HepG2 (cell line): Measurements from ENCODE around the gene NOL12. TPM values are rescaled to one million over a fixed set of nuclear protein-coding genes. Genes with fewer than 3 reads are reported as not detected.
A peak's percentile ranks its signal among the peaks of the same experiment; 100 is the strongest.

Experiments used
- ATF7 ChIP-seq, 2 experiments: fragments of 450-650 bp in 1 of 2; sonication (generic) in 1 of 2; formaldehyde crosslinking in 1 of 2; IDR thresholded peaks; 2 replicates each; pipeline versions ENCODE4 v1.4.0 to v1.6.1; 2016 to 2020; ENCODE audit warnings: antibody characterized with exemption in 1 of 2, mild to moderate bottlenecking in 1 of 2, missing genetic modification reagents in 1 of 2
- HNF4A ChIP-seq: sonication (generic); formaldehyde crosslinking; IDR thresholded peaks from 2 replicates; pipeline ENCODE4 v1.4.0; 2020; ENCODE audit warnings: missing genetic modification reagents
- IKZF1 ChIP-seq: fragments of 450-650 bp; IDR thresholded peaks from 2 replicates; pipeline ENCODE4 v1.7.1; 2016
- KDM2A ChIP-seq: sonication (generic); formaldehyde crosslinking; IDR thresholded peaks from 2 replicates; pipeline ENCODE4 v1.4.0; 2020; ENCODE audit warnings: low read depth, missing genetic modification reagents, borderline replicate concordance
- NCOA5 ChIP-seq: sonication (generic); formaldehyde crosslinking; IDR thresholded peaks from 2 replicates; pipeline ENCODE4 v1.4.0; 2020; ENCODE audit warnings: missing genetic modification reagents
- PHF21A ChIP-seq: sonication (generic); formaldehyde crosslinking; IDR thresholded peaks from 2 replicates; pipeline ENCODE4 v1.5.0; 2020; ENCODE audit warnings: mild to moderate bottlenecking, missing genetic modification reagents
- PITX1 ChIP-seq: sonication (generic); formaldehyde crosslinking; IDR thresholded peaks from 2 replicates; pipeline ENCODE4 v1.5.1; 2020; ENCODE audit warnings: mild to moderate bottlenecking, missing genetic modification reagents
- SCMH1 ChIP-seq: sonication (generic); formaldehyde crosslinking; IDR thresholded peaks from 2 replicates; pipeline ENCODE4 v1.9.0; 2021; ENCODE audit warnings: missing genetic modification reagents, mild to moderate bottlenecking, borderline replicate concordance
- SKI ChIP-seq: fragments of 450-650 bp; IDR thresholded peaks from one replicate; pipeline ENCODE4 v1.6.1; 2018; ENCODE audit warnings: mild to moderate bottlenecking; ENCODE audit not compliant: partially characterized antibody
- ZNF160 ChIP-seq: sonication (generic); formaldehyde crosslinking; IDR thresholded peaks from 2 replicates; pipeline ENCODE4 v1.8.0; 2022; ENCODE audit warnings: mild to moderate bottlenecking, inconsistent platforms, missing genetic modification reagents
- ZNF501 ChIP-seq: sonication (generic); formaldehyde crosslinking; IDR thresholded peaks from 2 replicates; pipeline ENCODE4 v1.5.1; 2020; ENCODE audit warnings: mild to moderate bottlenecking, moderate library complexity, missing genetic modification reagents
- ZNF660 ChIP-seq: sonication (generic); formaldehyde crosslinking; IDR thresholded peaks from 2 replicates; pipeline ENCODE4 v1.5.1; 2020; ENCODE audit warnings: mild to moderate bottlenecking, low read depth, missing genetic modification reagents, borderline replicate concordance
- ZNF788 ChIP-seq: sonication (generic); formaldehyde crosslinking; IDR thresholded peaks from 2 replicates; pipeline ENCODE4 v1.5.0; 2020; ENCODE audit warnings: mild to moderate bottlenecking, missing genetic modification reagents, borderline replicate concordance
- polyA plus RNA-seq, 8 experiments: library from polyadenylated mRNA; depleted of rRNA in 3 of 8; stranded (reverse) in 7 of 8; unstranded in 1 of 8; fragments of >200 nt; fragmentation: Illumina TruSeq in 4 of 8; extraction: Trizol in 4 of 8; gene quantifications; 2 replicates each; pipeline versions ENCODE4 v1.2.1 to v1.2.3, GENCODE V29; 2011 to 2016; ENCODE audit warnings: low read depth in 4 of 8, missing spikeins in 1 of 8, mixed read lengths in 1 of 8; ENCODE audit not compliant: insufficient read depth in 1 of 8
- total RNA-seq, 5 experiments: library from RNA; depleted of rRNA; stranded (reverse); fragments of >200 nt; fragmentation: Illumina TruSeq; extraction: Trizol; gene quantifications; 2 replicates each; pipeline ENCODE4 v1.2.3, GENCODE V29; 2016; ENCODE audit warnings: low read depth in 1 of 5
- TF ChIP-seq, protein P1 (sequence below): sonication (generic); formaldehyde crosslinking; IDR thresholded peaks from 2 replicates; pipeline ENCODE4 v1.8.0; 2022; ENCODE audit warnings: mild to moderate bottlenecking, missing genetic modification reagents
- TF ChIP-seq, protein P2 (sequence below): sonication (generic); formaldehyde crosslinking; conservative IDR thresholded peaks from 2 replicates; pipeline ENCODE4 v1.4.0; 2020; ENCODE audit warnings: missing genetic modification reagents
- TF ChIP-seq, protein P3 (sequence below): sonication (generic); formaldehyde crosslinking; IDR thresholded peaks from 2 replicates; pipeline ENCODE4 v1.4.0; 2020; ENCODE audit warnings: mild to moderate bottlenecking, missing genetic modification reagents
- TF ChIP-seq, protein P4 (sequence below): sonication (generic); formaldehyde crosslinking; IDR thresholded peaks from 2 replicates; pipeline ENCODE4 v1.4.0; 2020; ENCODE audit warnings: mild to moderate bottlenecking, missing genetic modification reagents
- TF ChIP-seq, protein P5 (sequence below): sonication (generic); formaldehyde crosslinking; IDR thresholded peaks from 2 replicates; pipeline ENCODE4 v1.4.0; 2020; ENCODE audit warnings: missing genetic modification reagents
- TF ChIP-seq, protein P6 (sequence below): sonication (generic); formaldehyde crosslinking; IDR thresholded peaks from 2 replicates; pipeline ENCODE4 v1.4.0; 2020; ENCODE audit warnings: mild to moderate bottlenecking, low read depth, missing genetic modification reagents

Gene NOL12
- total and polyA plus RNA-seq, 2 of the 13 experiments (the other 11 are each of a cell fraction or from before 2014, with no cell fraction given), result 14.3 to 31.4 TPM

DNA sequence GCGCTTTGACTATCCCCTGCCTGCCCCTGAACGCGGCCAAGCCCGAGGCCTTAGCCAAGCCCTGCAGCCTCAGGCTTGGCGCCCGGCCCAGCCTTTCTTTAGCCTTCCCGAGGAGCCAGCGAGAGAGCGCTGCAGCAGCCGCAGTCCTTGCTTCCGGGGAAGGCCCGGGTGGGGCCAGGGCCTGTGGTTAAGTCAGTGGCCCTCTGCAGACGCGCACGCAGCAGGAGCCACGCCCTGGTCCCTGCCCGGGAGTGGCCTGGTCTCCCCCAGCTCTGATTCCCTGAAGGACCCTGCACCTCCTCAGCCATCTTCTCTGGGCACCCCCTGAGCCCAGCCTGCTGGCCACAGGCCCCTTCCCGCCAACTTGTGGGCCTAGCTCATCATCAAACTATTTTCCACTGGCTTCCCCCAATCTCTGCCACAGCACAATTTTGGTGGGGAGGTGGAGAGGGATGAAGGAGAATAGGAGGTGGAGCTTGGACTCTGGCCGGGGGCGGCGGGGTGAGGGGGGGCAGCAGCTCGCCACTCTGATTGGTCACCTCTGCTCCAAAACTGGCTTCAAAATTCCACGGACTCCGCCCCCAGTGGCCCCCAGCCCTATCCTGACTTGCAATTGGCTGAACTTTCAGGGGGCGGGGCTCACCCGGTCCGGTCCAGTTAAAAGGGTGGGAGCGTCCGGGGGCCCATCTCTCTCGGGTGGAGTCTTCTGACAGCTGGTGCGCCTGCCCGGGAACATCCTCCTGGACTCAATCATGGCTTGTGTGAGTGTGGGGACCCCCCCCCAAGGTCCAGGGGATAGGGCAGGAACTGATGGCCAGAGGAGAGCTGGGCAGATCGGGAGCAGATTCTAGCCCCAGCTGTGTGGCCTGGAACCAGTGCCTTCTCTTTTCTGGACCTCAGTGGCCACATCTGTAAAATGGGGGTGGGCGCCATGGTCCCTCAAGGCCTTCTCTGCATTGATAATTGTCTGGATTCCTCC, 10.9 kb upstream of the NOL12 start, which contains the start of gene LGALS1 (continued):
- TF ChIP-seq, protein P1, sequence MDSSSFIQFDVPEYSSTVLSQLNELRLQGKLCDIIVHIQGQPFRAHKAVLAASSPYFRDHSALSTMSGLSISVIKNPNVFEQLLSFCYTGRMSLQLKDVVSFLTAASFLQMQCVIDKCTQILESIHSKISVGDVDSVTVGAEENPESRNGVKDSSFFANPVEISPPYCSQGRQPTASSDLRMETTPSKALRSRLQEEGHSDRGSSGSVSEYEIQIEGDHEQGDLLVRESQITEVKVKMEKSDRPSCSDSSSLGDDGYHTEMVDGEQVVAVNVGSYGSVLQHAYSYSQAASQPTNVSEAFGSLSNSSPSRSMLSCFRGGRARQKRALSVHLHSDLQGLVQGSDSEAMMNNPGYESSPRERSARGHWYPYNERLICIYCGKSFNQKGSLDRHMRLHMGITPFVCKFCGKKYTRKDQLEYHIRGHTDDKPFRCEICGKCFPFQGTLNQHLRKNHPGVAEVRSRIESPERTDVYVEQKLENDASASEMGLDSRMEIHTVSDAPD, result no peak
- no peak for TF ChIP-seq ZNF160 (CRISPR knock-in tag)
- no peak for TF ChIP-seq ATF7 (IDR thresholded peaks at IDR 0.05)
- peak; percentile 51; the same call in 1 of the 2 replicates for TF ChIP-seq ATF7 (CRISPR knock-in tag; IDR thresholded peaks at IDR 0.05)
- TF ChIP-seq PHF21A (CRISPR knock-in tag), result peak; percentile 53; the same call in 1 of the 2 replicates
- TF ChIP-seq KDM2A (CRISPR knock-in tag), result peak; percentile 70; the same call in 1 of the 2 replicates
- no peak for TF ChIP-seq ZNF660 (CRISPR knock-in tag)
- TF ChIP-seq, protein P2, sequence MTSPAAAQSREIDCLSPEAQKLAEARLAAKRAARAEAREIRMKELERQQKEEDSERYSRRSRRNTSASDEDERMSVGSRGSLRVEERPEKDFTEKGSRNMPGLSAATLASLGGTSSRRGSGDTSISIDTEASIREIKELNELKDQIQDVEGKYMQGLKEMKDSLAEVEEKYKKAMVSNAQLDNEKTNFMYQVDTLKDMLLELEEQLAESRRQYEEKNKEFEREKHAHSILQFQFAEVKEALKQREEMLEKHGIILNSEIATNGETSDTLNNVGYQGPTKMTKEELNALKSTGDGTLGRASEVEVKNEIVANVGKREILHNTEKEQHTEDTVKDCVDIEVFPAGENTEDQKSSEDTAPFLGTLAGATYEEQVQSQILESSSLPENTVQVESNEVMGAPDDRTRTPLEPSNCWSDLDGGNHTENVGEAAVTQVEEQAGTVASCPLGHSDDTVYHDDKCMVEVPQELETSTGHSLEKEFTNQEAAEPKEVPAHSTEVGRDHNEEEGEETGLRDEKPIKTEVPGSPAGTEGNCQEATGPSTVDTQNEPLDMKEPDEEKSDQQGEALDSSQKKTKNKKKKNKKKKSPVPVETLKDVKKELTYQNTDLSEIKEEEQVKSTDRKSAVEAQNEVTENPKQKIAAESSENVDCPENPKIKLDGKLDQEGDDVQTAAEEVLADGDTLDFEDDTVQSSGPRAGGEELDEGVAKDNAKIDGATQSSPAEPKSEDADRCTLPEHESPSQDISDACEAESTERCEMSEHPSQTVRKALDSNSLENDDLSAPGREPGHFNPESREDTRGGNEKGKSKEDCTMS, result no peak
- TF ChIP-seq, protein P3, sequence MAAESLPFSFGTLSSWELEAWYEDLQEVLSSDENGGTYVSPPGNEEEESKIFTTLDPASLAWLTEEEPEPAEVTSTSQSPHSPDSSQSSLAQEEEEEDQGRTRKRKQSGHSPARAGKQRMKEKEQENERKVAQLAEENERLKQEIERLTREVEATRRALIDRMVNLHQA (CRISPR knock-in tag), result no peak
- TF ChIP-seq SKI, result no peak
- TF ChIP-seq IKZF1, result no peak
- TF ChIP-seq, protein P4, sequence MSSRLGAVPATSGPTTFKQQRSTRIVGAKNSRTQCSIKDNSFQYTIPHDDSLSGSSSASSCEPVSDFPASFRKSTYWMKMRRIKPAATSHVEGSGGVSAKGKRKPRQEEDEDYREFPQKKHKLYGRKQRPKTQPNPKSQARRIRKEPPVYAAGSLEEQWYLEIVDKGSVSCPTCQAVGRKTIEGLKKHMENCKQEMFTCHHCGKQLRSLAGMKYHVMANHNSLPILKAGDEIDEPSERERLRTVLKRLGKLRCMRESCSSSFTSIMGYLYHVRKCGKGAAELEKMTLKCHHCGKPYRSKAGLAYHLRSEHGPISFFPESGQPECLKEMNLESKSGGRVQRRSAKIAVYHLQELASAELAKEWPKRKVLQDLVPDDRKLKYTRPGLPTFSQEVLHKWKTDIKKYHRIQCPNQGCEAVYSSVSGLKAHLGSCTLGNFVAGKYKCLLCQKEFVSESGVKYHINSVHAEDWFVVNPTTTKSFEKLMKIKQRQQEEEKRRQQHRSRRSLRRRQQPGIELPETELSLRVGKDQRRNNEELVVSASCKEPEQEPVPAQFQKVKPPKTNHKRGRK (CRISPR knock-in tag), result no peak
- TF ChIP-seq SCMH1, result no peak
- TF ChIP-seq HNF4A (CRISPR knock-in tag), result peak; percentile 31
- no peak for TF ChIP-seq ZNF788 (CRISPR knock-in tag)
- TF ChIP-seq PITX1 (CRISPR knock-in tag), result peak; percentile 19; the same call in 1 of the 2 replicates
- TF ChIP-seq, protein P5, sequence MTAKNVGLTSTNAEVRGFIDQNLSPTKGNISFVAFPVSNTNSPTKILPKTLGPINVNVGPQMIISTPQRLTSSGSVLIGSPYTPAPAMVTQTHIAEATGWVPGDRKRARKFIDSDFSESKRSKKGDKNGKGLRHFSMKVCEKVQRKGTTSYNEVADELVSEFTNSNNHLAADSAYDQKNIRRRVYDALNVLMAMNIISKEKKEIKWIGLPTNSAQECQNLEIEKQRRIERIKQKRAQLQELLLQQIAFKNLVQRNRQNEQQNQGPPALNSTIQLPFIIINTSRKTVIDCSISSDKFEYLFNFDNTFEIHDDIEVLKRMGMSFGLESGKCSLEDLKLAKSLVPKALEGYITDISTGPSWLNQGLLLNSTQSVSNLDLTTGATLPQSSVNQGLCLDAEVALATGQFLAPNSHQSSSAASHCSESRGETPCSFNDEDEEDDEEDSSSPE (CRISPR knock-in tag), result peak; percentile 28
- TF ChIP-seq NCOA5 (CRISPR knock-in tag), result no peak
- TF ChIP-seq, protein P6, sequence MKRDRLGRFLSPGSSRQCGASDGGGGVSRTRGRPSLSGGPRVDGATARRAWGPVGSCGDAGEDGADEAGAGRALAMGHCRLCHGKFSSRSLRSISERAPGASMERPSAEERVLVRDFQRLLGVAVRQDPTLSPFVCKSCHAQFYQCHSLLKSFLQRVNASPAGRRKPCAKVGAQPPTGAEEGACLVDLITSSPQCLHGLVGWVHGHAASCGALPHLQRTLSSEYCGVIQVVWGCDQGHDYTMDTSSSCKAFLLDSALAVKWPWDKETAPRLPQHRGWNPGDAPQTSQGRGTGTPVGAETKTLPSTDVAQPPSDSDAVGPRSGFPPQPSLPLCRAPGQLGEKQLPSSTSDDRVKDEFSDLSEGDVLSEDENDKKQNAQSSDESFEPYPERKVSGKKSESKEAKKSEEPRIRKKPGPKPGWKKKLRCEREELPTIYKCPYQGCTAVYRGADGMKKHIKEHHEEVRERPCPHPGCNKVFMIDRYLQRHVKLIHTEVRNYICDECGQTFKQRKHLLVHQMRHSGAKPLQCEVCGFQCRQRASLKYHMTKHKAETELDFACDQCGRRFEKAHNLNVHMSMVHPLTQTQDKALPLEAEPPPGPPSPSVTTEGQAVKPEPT, result no peak
- peak; percentile 50; the same call in 1 of the 2 replicates for TF ChIP-seq ZNF501 (CRISPR knock-in tag)
